Measurements from ENCODE around the gene NOL6. TPM values are rescaled to one million over a fixed set of nuclear protein-coding genes. Genes with fewer than 3 reads are reported as not detected.

The NOL6 gene
- total and polyA plus RNA-seq, 9 of the 15 experiments (the other 6 are each of a cell fraction or from before 2014, with no cell fraction given): 7.7 to 58.9 (median 27.0) TPM

DNA sequence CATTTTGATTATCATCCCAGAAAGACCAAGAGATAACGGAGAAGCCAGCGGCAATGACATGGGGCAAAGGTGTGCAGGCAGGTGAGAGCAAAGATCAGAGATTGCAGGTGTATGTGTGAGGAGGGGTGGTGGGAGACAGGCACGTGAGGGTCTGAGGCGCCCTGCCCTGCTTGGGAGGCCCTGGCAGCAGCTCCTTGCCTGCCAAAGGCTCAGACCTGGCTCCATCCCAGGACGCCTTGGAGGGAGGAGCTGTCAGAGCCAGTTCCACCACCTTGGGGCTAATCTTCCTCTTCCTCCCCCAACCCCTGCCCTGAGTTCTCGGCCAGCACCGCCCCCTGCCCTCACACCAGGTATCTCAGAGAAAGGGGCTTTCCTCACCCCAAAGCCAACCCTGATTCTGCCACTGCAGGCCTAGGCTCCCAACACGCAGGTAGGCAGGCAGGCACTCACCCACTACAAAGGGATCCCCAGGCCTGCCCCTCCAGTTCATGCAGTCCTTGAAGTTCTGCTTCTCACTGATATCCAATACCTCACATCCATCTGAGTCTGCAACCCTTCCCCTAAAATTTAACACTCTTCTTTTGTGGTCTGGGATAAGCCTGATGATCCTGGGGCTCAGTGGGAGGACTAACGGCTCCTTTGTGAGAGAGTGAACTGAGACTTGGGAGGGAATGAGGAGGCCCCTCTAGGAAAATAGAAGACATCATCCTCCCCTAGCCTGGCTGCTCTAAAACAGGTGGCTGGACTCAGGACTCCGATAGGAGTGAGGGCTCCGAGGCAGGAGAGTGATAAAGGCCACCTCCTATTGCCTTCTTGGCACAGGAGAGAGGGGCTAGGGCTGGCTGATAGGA, 28.1 kb downstream of the NOL6 start (continued):
- TF ChIP-seq, protein P1, sequence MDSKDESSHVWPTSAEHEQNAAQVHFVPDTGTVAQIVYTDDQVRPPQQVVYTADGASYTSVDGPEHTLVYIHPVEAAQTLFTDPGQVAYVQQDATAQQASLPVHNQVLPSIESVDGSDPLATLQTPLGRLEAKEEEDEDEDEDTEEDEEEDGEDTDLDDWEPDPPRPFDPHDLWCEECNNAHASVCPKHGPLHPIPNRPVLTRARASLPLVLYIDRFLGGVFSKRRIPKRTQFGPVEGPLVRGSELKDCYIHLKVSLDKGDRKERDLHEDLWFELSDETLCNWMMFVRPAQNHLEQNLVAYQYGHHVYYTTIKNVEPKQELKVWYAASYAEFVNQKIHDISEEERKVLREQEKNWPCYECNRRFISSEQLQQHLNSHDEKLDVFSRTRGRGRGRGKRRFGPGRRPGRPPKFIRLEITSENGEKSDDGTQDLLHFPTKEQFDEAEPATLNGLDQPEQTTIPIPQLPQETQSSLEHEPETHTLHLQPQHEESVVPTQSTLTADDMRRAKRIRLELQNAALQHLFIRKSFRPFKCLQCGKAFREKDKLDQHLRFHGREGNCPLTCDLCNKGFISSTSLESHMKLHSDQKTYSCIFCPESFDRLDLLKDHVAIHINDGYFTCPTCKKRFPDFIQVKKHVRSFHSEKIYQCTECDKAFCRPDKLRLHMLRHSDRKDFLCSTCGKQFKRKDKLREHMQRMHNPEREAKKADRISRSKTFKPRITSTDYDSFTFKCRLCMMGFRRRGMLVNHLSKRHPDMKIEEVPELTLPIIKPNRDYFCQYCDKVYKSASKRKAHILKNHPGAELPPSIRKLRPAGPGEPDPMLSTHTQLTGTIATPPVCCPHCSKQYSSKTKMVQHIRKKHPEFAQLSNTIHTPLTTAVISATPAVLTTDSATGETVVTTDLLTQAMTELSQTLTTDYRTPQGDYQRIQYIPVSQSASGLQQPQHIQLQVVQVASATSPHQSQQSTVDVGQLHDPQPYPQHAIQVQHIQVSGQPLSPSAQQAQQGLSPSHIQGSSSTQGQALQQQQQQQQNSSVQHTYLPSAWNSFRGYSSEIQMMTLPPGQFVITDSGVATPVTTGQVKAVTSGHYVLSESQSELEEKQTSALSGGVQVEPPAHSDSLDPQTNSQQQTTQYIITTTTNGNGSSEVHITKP (IDR thresholded peaks at IDR 0.05; ENCODE audit: partially characterized antibody): no peak
- TF ChIP-seq NFIC (IDR thresholded peaks at IDR 0.05): peak; percentile 50; the same call in 1 of the 2 replicates
- no peak for TF ChIP-seq NBN (IDR thresholded peaks at IDR 0.05; ENCODE audit: low read depth)
- TF ChIP-seq ZNF561 (CRISPR knock-in tag; conservative IDR thresholded peaks at IDR 0.05): no peak
- no peak for TF ChIP-seq YY1 (IDR thresholded peaks at IDR 0.05; ENCODE audit: borderline replicate concordance in 1 of 3, control insufficient read depth in 1 of 3, extremely low read depth in 1 of 3, insufficient read depth in 3 of 3, insufficient read length in 1 of 3, insufficient replicate concordance in 2 of 3, low read depth in 1 of 3, low read length in 2 of 3)
